KOPT-K1 (cell line): ENCODE measurements around the gene ANKRD6.
"Not testable (repeated sequence)": the region's sequence is repeated elsewhere in the genome, so short reads cannot be mapped to it uniquely, and the experiment has no call there.

Experiments used
- H3K27ac ChIP-seq: fragments of 200-600 bp; sonication (generic); 2 replicates; pipeline ENCODE4 v1.5.1; 2016; ENCODE audit warnings: antibody characterized with exemption, mild to moderate bottlenecking, low read depth, low read length; ENCODE audit not compliant: poor library complexity, severe bottlenecking
- H3K36me3 ChIP-seq: fragments of 200-600 bp; sonication (generic); 2 replicates; pipeline ENCODE4 v1.5.1; 2017; ENCODE audit warnings: antibody characterized with exemption, mild to moderate bottlenecking, low read length, moderate library complexity; ENCODE audit not compliant: insufficient read depth
- H3K9me3 ChIP-seq: fragments of 200-600 bp; sonication (generic); 2 replicates; pipeline ENCODE4 v1.5.1; 2017; ENCODE audit warnings: antibody characterized with exemption, low read length, mild to moderate bottlenecking; ENCODE audit not compliant: insufficient read depth, poor library complexity, severe bottlenecking

ANKRD6 gene

DNA sequence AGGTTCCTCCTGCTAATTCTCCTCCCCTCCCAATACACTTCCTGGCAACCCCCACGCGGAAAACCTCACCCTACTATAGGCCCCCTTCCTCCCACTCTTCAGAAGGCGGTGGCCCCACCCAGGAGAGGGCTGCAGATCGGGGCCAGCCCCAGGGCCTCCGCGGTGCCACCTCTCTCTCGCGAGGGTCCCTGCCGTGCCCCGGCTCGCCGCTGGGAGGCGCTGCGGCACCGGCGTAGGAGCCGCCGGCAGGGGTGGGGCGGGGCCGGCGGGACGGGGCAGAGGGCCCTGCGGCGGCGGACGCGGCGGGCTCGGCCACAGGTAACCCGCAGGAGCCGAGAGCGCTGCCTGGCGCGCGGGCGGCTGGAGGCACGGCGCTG lies at the start of gene ANKRD6:
Gene ANKRD6 (plus strand): TSS at position 278 of the 377 bp plus-strand sequence. CDS start 133,825 bp downstream, outside the sequence.
- no peaks in the 10 kb centered on the region for H3K9me3 ChIP-seq
- H3K36me3 ChIP-seq, result no peaks in the 10 kb centered on the region
- H3K27ac ChIP-seq, result no peak within 1 kb of the TSS

GRCh38 chr6:89385156-89385667 lies 47.7 kb upstream of the ANKRD6 start:
- H3K27ac ChIP-seq, result no peak overlapping the region
- H3K36me3 ChIP-seq, result peaks cover 15% of the 10 kb centered on the region
- no peaks in the 10 kb centered on the region for H3K9me3 ChIP-seq

GRCh38 chr6:89385846-89386245 lies 47.1 kb upstream of the ANKRD6 start:
- no peak overlapping the region for H3K27ac ChIP-seq
- peaks cover 12% of the 10 kb centered on the region for H3K36me3 ChIP-seq
- no peaks in the 10 kb centered on the region for H3K9me3 ChIP-seq

DNA sequence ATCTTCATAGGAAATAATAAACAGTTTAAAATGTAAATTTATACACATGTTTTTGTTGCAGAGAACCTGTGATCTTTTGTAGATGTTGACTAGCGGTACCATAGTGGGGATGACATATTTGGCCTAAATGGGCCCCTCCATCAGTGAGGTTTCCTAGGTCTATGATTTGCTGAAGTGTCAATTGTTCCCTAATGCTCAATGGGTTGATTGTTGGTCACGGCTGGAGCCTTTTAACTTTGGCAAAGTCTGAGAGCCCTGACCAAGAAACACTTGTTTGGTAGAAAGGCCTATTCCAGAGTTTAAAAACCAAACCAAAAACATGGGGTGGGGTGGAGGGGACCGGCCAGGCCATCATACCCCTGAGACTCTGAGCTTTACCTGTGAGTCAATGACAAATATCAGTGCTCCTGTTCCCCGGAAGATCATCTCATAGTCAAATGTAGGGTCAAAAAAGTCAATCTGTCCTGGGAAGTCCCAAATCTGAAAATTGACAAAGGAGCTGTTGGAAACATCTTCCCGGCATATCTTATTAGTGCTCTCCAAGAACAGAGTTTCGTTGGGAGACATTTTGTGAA lies 45.9 kb upstream of the ANKRD6 start:
- no peak overlapping the region for H3K27ac ChIP-seq
- peaks cover 12% of the 10 kb centered on the region for H3K36me3 ChIP-seq
- H3K9me3 ChIP-seq, result no peaks in the 10 kb centered on the region

- peaks cover 12% of the 10 kb centered on the region for H3K36me3 ChIP-seq
- no peak overlapping the region for H3K27ac ChIP-seq
- no peaks in the 10 kb centered on the region for H3K9me3 ChIP-seq
Observed at GRCh38 chr6:89387516-89388201, 45.3 kb upstream of the ANKRD6 start.

DNA sequence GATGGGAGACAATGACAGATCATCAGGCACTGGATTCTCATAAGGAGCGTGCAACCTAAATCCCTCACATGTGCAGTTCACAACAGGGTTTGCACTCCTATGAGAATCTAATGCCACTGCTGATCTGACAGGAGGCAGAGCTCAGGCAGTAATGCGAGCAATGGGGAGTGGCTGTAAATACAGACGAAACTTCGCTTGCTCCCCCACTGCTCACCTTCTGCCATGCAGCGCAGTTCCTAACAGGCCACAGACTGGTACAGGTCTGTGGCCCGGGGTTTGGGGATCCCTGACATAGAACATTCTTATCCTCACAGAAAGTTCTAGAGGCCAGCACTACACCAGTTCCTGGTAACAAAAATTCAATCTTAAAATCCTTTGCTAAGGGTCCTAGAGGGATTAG lies 44.1 kb upstream of the ANKRD6 start:
- H3K36me3 ChIP-seq, result peaks cover 12% of the 10 kb centered on the region
- no peak overlapping the region for H3K27ac ChIP-seq
- H3K9me3 ChIP-seq, result no peaks in the 10 kb centered on the region

DNA sequence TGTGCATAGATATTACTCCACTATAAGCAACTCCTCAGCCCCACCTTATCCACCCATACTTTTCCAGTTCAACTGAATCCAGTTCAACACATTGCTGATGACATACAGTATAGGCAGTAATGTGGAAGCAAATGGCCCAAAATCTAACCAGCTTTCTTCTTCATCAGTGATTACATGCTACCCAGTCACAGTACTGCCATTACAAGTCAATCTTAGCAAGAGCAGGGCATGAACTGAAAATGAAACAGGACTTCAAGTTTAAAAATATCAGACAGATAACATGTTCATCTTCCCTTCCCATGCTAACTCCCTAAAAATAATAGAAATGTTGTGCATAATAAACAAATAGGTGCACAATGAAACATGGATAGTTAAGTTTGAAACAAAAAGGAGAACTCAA lies 40.1 kb upstream of the ANKRD6 start:
- H3K27ac ChIP-seq, result no peak overlapping the region
- no peaks in the 10 kb centered on the region for H3K36me3 ChIP-seq
- H3K9me3 ChIP-seq, result no peaks in the 10 kb centered on the region

GRCh38 chr6:89393659-89394058 lies 39.3 kb upstream of the ANKRD6 start:
- Histone ChIP-seq H3K27ac (no peak overlapping the region), H3K9me3 (no peaks in the 10 kb centered on the region), H3K36me3 (no peaks in the 10 kb centered on the region)

DNA sequence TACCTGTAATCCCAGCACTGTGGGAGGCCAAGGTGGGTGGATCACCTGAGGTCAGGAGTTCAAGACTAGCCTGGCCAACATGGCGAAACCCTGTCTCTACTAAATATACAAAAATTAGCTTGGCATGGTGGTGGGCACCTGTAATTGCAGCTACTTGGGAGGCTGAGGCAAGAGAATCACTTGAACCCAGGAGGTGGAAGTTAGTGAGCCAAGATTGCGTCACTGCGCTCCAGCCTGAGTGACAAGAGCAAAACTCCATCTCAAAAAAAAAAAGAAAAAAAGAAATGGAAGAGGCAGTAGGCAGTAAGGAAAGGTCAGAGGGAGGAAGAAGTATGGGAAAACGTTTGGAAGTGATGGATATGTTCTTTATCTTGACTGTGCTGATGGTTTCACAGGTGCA lies 35.1 kb upstream of the ANKRD6 start:
- not testable (repeated sequence) for H3K9me3 ChIP-seq, H3K36me3 ChIP-seq, H3K27ac ChIP-seq

GRCh38 chr6:89398762-89399525 lies 34.0 kb upstream of the ANKRD6 start:
- Histone ChIP-seq H3K36me3 (no peaks in the 10 kb centered on the region), H3K9me3 (no peaks in the 10 kb centered on the region), H3K27ac (no peak overlapping the region)

DNA sequence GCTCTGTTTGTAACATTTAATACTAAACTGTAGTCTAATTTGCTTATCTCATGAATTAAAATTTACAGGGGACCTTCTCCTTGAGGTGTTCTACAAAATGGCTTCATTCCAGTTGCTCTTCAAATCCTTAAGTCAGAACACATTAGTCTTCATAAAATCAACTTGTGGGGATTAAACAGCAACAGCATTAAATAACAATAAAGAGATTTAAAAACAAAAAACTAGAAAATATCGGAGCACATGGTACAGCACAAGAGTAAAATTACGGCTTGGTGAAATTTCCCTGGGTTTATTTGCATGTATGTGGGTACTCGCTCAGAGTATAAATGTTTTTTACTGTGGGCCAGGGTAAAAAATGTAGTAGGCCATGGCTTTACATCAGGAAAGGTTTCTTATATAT lies 32.9 kb upstream of the ANKRD6 start:
- Histone ChIP-seq H3K27ac (no peak overlapping the region), H3K9me3 (no peaks in the 10 kb centered on the region), H3K36me3 (no peaks in the 10 kb centered on the region)

- no peaks in the 10 kb centered on the region for H3K36me3 ChIP-seq
- no peaks in the 10 kb centered on the region for H3K9me3 ChIP-seq
- H3K27ac ChIP-seq, result no peak overlapping the region
Observed at GRCh38 chr6:89400912-89401399, 32.0 kb upstream of the ANKRD6 start.

- Histone ChIP-seq H3K36me3 (no peaks in the 10 kb centered on the region), H3K27ac (no peak overlapping the region), H3K9me3 (no peaks in the 10 kb centered on the region)
Observed at GRCh38 chr6:89402776-89403175, 30.2 kb upstream of the ANKRD6 start.

DNA sequence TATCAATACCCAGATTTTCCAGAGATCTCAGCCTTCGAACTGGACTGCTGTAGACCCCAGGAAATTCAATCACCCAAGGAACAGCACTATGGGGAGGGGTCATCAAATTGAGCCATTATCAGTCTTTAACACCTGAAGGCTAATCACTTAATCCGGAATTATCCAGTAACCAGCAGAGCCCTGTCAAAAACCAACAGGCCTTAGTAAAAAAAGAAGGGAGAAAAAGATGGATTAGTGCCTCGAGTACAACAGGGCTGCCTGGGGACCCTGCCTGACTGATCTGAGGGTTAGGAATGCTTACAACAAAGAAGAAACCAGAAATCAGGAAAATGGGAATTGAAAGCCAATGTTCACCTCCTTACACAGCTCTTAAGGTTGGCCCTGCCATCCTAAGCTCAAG lies 28.4 kb upstream of the ANKRD6 start:
- Histone ChIP-seq H3K9me3 (no peaks in the 10 kb centered on the region), H3K27ac (no peak overlapping the region), H3K36me3 (no peaks in the 10 kb centered on the region)

GRCh38 chr6:89406141-89406540 lies 26.8 kb upstream of the ANKRD6 start:
- Histone ChIP-seq H3K9me3 (no peaks in the 10 kb centered on the region), H3K36me3 (no peaks in the 10 kb centered on the region)

More at GRCh38 chr6:89406141-89406540, 26.8 kb upstream of the ANKRD6 start:
- no peak overlapping the region for H3K27ac ChIP-seq
